Measurements from ENCODE around the gene HCFC2. TPM values are rescaled to one million over a fixed set of nuclear protein-coding genes. Genes with fewer than 3 reads are reported as not detected.
"Not testable (repeated sequence)": the region's sequence is repeated elsewhere in the genome, so short reads cannot be mapped to it uniquely, and the experiment has no call there.

Gene HCFC2
- total RNA-seq, 1 donor from 2014 or later: 16.8 TPM

- DNase-seq (ENCODE audit: low read depth in 2 of 2): not testable (repeated sequence)
Measured at GRCh38 chr12:104114834-104115586, 50.7 kb downstream of the HCFC2 start.

- DNase-seq (ENCODE audit: low read depth in 2 of 2): no peak
Measured at GRCh38 chr12:104115587-104115975, 51.2 kb downstream of the HCFC2 start.

GRCh38 chr12:104121001-104121400 is 56.7 kb downstream of the HCFC2 start:
- peak in 1 of 2 donors; percentile 50 for DNase-seq (ENCODE audit: low read depth in 2 of 2)

- DNase-seq (ENCODE audit: low read depth in 2 of 2): no peak
Measured at GRCh38 chr12:104122298-104122697, 58.0 kb downstream of the HCFC2 start.

- no peak for DNase-seq (ENCODE audit: low read depth in 2 of 2)
Measured at GRCh38 chr12:104126548-104126947, 62.2 kb downstream of the HCFC2 start.

- no peak for DNase-seq (ENCODE audit: low read depth in 2 of 2)
Measured at GRCh38 chr12:104130760-104131159, 66.4 kb downstream of the HCFC2 start.

- no peak for DNase-seq (ENCODE audit: low read depth in 2 of 2)
Measured at GRCh38 chr12:104131609-104132008, 67.3 kb downstream of the HCFC2 start.

- no peak for DNase-seq (ENCODE audit: low read depth in 2 of 2)
Measured at GRCh38 chr12:104132351-104132956, 68.1 kb downstream of the HCFC2 start.

GRCh38 chr12:104133321-104133720 is 69.0 kb downstream of the HCFC2 start:
- no peak for DNase-seq (ENCODE audit: low read depth in 2 of 2)

GRCh38 chr12:104133866-104134265 is 69.5 kb downstream of the HCFC2 start:
- no peak for DNase-seq (ENCODE audit: low read depth in 2 of 2)

- DNase-seq (ENCODE audit: low read depth in 2 of 2): no peak
Measured at GRCh38 chr12:104134882-104135281, 70.6 kb downstream of the HCFC2 start.

GRCh38 chr12:104136577-104136976 is 72.2 kb downstream of the HCFC2 start:
- DNase-seq (ENCODE audit: low read depth in 2 of 2): no peak

GRCh38 chr12:104137001-104137901 is 72.9 kb downstream of the HCFC2 start:
- DNase-seq (ENCODE audit: low read depth in 2 of 2): peak in 1 of 2 donors; percentile 46

- DNase-seq (ENCODE audit: low read depth in 2 of 2): peak; percentile 97 to 99
Measured at GRCh38 chr12:104137902-104138796, 73.8 kb downstream of the HCFC2 start, which contains the start of gene NFYB. TSS of gene NFYB (minus strand) at chr12:104138210. CDS start at chr12:104135453, 2,757 bp downstream.

GRCh38 chr12:104138797-104139152 is 74.4 kb downstream of the HCFC2 start:
- DNase-seq (ENCODE audit: low read depth in 2 of 2): no peak

GRCh38 chr12:104142543-104142942 is 78.2 kb downstream of the HCFC2 start:
- DNase-seq (ENCODE audit: low read depth in 2 of 2): no peak

GRCh38 chr12:104143002-104143401 is 78.7 kb downstream of the HCFC2 start:
- no peak for DNase-seq (ENCODE audit: low read depth in 2 of 2)

GRCh38 chr12:104143918-104144317 is 79.6 kb downstream of the HCFC2 start:
- DNase-seq (ENCODE audit: low read depth in 2 of 2): no peak

- no peak for DNase-seq (ENCODE audit: low read depth in 2 of 2)
Measured at GRCh38 chr12:104147346-104147745, 83.0 kb downstream of the HCFC2 start.

GRCh38 chr12:104150416-104150815 is 86.1 kb downstream of the HCFC2 start:
- DNase-seq (ENCODE audit: low read depth in 2 of 2): no peak

GRCh38 chr12:104152685-104153241 is 88.4 kb downstream of the HCFC2 start:
- no peak for DNase-seq (ENCODE audit: low read depth in 2 of 2)

All from dermis microvascular lymphatic vessel endothelial cell (primary cell).